ENCODE data around the gene DAAM2.

GRCh38 chr6:39812496-39812852 is 20.3 kb downstream of the DAAM2 start:
- no peak for TF ChIP-seq POLR2A (IDR thresholded peaks at IDR 0.05)
- TF ChIP-seq, protein P1, sequence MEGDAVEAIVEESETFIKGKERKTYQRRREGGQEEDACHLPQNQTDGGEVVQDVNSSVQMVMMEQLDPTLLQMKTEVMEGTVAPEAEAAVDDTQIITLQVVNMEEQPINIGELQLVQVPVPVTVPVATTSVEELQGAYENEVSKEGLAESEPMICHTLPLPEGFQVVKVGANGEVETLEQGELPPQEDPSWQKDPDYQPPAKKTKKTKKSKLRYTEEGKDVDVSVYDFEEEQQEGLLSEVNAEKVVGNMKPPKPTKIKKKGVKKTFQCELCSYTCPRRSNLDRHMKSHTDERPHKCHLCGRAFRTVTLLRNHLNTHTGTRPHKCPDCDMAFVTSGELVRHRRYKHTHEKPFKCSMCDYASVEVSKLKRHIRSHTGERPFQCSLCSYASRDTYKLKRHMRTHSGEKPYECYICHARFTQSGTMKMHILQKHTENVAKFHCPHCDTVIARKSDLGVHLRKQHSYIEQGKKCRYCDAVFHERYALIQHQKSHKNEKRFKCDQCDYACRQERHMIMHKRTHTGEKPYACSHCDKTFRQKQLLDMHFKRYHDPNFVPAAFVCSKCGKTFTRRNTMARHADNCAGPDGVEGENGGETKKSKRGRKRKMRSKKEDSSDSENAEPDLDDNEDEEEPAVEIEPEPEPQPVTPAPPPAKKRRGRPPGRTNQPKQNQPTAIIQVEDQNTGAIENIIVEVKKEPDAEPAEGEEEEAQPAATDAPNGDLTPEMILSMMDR (IDR thresholded peaks at IDR 0.05), result no peak

All from stomach (tissue), 4 donors.